GM18499 (cell line): ENCODE results near the gene BBS2.
"Not testable (repeated sequence)": the region's sequence is repeated elsewhere in the genome, so short reads cannot be mapped to it uniquely, and the experiment has no call there.

Experiments used
- ATAC-seq: cut with Tn5 transposase; IDR thresholded peaks from one replicate; pipeline ENCODE4 v1.9.1; 2021; ENCODE audit warnings: moderate number of reproducible peaks; ENCODE audit not compliant: insufficient read depth, unreplicated experiment

The BBS2 gene

DNA sequence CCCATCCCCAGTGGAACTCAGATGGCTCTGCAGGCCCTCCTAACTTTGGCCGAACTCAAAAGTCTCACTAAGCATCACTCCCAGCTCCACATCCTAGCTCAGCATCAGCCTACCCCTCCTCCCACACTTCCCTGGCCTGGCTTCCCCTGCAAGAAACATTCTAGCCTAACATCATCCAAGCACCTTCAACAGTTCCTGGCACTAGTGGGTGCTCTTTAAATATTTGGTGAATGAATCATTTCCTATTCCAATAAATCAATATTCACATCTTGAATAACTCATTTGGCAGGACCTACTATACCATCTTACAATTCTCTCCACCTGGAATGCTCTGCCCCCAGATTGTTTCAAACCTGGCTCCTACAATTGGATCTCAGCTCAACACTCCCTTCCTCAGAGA lies 11.0 kb upstream of the BBS2 start:
- no peak for ATAC-seq

DNA sequence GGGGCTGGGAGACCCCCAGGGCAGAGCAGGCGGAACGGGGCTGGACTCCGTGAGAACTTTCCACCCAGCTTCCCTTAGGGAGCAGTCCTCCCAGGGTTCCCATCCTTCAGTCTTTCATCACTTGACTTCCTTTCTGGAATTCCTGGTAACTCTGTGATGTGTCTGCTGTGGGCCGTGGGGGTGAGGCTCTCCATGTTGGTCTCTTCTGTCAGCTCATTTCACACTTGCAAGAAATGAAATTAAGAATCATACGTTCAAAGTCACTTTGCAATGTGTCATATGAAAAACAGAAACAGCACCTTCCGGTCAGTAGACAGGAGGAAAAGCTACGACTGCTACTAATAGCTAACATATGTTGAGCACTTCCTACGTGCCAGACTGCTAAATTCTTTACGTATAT lies 5.4 kb upstream of the BBS2 start:
- ATAC-seq, result no peak

DNA sequence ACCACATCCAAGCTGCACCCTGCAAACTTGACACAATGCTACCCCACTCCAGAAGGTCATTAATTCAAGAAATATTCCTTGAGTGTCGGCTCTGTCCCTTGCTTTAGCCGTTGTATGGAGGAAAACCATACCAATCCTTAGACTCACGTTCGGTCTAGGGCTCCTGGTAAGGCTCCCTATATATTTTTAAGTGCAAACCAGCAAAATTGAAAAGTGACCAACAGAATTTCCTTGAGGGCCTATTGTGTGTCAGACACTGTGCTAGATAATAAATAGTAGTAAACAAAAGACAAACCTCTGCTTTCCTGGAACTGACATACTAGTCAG lies 390 bp upstream of the BBS2 start:
- no peak for ATAC-seq

DNA sequence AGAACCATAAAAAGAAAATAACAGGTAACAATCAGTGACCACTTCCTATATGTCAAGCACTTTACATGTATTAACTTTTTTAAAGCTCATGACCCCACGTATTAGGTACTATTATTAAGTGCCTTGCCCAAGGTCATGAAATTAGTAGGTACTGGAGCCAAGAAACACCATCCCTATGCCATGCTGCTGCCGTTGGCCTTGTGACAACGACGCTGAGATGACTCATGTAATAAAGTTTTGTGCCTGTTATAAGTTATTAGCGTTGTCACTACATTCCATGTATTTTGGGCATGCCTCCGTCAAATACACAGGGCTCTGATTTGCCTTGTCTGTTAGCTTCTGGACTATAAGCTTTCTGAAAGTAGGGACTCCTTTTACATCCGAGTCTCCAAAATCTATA lies 1.4 kb downstream of the BBS2 start:
- no peak for ATAC-seq

DNA sequence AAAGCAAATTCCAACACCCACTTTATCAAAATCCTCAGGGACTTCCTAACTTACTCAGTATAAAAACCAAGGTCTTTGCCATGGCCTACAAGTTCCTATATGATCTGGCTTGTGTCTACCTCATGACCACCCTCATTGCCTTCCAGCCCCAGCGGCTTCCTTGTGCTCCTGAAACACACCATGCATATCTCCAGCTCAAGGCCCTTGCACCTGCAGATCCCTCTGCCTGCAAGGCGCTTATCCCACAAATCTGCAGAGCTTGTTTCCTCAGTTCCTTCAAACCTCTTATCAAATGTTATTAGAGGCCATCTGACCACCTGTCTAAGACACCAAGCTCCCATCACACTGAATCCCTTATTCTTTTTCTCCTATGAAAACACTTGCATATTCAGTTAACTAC lies 2.6 kb downstream of the BBS2 start:
- ATAC-seq, result no peak

DNA sequence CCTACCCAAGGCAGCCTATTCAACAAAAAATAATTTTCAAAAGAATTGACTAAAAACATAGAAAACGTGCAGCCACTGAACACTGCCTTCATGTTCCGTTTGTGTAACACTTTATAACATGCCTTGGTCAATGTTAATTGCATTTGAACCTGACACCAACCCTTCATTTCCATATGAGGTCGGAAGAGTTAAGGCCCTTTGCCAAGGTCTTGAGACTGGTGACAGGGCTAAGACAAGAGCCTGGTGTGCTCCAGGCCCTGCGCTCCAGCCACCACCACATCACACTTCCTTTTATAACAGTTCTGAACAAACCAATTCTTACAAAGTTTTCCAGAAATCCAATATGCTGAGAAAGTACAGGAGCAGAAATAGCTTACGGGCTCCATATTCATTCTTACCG lies 4.2 kb downstream of the BBS2 start:
- no peak for ATAC-seq

DNA sequence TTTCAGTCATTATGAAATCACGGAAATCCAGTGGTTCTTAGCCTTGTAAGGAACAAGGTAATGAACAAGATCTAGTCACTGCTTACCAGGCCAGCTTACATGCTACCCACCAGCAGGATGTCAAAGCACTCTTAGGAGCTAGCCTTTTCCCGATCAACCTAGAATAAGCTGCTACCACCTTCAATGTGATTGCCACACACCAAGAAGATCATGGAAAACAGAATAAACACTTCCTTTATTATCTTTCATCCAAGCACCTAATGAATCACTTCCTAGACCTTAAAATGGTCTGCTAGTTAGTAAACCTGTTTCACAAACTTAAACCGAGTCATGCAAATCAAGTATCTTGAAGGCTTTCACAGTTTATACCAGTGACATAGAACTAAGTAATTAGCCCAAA lies 5.0 kb downstream of the BBS2 start:
- ATAC-seq, result no peak

DNA sequence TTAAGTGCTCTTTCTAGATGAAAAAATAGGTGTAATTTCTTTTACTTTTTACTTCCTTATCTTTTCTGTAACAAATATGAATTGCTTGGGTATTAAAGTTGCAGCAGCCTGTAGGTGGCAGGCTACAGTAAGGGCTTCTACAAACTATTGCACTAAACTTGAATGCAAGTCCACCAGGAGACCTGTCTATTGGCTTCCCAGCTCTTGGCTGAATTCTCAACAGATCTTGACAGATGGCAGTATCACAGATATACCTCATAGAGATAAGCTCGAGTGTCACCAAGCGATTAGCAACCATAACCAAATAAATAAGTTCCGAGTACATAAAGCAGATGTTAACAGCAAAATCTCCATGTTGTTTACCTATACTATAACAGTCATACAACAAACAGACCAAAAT lies 5.9 kb downstream of the BBS2 start:
- no peak for ATAC-seq

DNA sequence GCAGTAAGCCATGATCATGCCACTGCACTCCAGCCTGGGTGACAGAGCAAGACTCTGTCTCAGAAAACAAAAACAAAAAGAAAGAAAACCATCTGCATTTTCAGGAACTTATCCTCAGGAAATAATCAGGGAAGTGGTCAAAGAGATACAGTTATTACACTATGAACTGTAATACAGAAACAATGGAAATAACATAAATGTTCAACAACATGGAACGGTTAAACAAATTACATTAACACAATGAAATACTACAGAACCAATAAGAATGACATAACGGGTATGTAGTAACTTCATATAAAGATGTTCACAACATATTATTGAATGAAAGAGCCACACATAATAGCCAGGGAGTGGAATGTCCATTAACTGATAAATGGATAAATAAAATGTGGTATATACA lies 6.7 kb downstream of the BBS2 start:
- no peak for ATAC-seq

DNA sequence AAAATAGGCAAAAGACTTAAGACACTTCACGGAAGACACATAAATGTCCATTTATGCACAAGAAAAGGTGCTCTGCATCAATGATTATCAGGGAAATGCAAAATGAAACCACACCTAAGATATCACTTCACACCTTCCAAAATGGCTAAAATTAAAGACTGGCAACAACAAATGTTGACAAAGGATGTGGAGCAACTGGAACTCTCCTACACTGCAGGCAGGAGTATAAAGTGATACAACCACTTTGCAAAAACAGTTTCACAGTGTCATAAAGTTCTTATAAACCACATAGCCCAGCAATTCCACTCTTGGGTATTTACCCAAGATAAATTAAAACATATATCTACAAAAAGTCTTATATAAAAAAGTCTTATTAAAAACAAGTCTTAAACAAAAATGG lies 7.8 kb downstream of the BBS2 start:
- ATAC-seq, result no peak

DNA sequence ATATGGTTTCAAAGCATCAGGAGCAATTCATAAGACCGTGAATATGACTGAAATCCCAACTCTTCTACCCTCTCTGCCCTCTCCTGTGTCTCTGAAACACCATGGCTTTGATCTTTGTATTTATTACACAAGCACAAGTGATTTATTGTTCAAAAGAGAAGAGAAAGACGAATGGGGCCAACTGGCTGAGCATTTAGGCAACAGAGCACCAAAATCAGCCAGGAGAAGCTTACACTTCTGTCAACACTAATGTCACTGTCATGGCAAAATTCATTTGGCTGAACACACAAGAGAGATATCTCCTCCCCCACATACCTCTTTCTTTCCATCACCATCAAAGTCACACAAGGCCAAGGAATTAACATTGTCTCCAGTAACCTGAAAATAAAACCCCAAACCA lies 9.3 kb downstream of the BBS2 start:
- ATAC-seq, result no peak

DNA sequence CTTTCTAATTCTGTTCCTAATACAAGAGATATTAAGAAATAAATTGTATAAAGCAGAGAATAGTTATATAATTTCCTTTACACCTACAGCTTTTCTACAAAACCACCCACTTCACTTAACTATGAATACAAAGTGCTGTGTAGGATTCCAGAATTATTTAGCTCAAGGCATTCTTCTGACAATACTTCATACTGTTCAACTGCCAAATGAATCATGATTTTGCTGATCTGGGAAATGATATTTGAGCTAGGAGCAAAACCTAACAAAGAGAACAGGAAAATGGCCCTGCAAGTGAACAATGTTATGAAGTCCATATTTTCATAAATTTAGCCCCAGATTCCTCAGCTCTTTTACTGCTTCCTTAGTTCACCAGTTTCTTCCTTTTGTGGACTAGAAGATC lies 12.9 kb downstream of the BBS2 start:
- no peak for ATAC-seq

DNA sequence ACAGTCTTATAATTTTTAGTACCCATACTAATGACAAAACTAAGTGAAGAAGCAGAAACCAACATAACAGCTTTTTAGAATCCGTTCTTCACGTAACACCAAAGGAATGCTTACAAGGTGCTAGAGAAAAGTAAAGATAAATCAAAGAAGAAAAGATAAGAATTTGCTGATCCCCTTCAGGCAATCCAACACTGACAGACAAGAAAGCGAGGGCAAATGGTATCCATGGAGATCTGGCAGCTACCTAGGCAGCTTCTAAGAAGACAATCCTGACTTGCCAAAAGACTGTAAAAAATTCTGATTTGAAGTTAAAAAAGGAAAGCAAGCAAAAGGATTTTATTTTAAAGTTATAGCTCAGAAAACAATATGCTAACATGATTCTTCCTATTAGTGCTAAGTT lies 14.6 kb downstream of the BBS2 start:
- no peak for ATAC-seq

DNA sequence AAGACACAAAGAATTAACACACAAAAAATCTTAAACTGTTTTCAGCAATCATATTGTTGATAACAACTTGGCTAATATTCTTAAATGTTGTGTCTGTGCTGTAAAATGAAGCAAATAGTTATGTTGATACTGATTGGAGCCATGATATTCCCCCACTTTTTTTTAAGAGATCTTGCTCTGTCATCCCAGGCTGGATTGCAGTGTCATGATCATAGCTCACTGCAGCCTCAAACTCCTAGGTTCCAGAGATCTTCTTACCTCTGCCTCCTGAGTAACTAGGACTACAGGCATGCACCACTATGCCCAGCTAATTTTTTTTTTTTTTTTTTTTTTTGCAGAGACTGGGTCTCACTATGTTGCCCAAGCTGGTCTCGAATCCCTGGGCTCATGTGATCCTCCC lies 26.0 kb downstream of the BBS2 start:
- no peak for ATAC-seq

DNA sequence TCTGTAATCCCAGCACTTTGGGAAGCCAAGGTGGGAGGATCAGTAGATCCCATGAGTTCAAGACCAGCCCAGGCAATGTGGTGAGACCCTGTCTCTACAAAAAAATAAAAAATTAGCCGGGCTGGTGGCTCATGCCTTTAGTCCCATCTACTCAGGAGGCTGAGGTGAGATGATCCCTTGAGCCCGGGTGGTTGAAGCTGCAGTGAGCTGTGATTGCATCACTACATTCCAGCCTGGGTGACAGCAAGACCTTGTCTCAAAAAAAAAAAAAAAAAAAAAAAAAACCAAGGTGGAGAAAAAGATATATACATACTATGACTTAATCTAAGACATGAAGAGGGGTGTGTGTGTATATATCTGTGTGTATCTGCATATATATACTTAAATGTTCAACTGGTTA lies 26.7 kb downstream of the BBS2 start:
- no peak for ATAC-seq

DNA sequence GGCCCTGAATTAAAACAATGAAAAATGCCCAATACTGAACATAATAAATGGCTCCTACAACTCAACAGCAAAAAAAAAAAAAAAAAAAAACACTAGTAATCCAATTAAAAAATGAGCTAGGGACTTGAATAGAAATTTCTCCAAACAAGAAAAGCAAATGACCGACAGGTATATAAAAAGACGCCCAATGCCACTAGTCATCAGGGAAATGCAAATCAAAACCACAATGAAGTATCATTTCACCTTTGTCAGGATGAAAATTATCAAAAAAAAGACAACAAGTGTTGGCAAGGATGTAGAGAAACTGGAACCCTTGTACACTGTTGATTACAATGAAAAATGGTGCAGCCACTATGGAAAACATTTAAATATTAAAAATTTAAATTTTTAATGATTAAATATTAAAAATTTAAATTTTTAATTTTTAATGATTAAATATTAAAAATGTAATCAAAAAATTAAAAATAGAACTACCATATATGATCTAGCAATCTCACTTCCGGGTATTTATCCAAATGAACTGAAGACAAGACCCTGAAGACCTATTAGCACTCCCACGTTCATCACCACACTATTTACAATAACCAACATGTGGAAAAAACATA lies 28.1 kb downstream of the BBS2 start:
- ATAC-seq, result no peak

DNA sequence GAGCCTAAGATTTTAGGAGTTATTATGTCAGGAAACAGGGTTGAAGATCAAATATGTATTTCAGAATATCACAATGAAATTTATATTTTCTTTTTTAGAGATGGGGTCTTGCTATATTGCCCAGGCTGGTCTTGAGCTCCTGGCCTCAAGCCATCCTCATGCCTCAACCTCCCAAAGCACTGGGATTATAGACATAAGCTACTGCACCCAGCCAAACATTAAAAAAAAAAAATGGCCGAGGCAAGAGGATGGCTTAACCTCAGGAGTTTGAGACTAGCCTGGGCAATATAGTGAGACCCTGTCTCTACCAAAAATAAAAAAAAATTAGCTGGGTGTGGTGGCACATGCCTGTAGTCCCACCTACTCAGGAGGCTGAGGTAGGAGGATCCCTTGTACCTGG lies 31.0 kb downstream of the BBS2 start:
- not testable (repeated sequence) for ATAC-seq

DNA sequence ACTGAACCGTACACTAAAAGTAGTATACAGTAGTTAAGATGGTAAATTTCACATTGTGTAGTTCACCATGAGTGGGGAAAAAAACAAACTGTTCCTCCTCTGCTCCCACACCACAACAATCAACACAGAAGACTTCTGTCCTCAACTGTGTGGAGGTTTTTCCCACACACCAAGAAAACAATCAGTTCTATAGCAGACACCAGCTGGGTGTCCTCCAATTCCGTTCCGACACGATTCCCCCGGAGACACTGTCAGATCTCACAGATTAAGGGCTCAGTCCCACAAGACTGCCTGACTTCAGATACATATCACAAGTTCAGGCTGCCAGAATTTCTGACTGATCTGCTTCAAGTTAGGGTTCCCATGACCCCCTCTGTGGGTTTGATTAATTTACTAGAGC lies 31.8 kb downstream of the BBS2 start:
- no peak for ATAC-seq

DNA sequence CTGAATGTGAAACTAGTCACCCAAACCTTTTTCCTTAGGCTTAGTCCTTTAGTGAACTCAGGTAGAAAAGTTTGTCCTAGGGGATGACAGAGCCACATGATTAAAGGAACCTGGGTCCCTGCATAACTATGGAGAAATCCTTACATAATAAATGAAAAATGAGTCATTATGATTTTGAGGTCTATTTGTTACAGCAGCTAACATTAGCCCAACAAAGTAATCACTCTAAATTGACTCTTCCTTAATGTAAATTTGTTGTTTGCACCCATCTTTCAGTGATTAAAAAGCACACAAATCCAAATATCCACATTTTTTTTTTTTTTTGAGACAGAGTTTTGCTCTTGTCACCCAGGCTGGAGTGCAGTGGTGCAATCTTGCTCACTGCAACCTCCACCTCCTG lies 36.4 kb downstream of the BBS2 start:
- ATAC-seq, result no peak

DNA sequence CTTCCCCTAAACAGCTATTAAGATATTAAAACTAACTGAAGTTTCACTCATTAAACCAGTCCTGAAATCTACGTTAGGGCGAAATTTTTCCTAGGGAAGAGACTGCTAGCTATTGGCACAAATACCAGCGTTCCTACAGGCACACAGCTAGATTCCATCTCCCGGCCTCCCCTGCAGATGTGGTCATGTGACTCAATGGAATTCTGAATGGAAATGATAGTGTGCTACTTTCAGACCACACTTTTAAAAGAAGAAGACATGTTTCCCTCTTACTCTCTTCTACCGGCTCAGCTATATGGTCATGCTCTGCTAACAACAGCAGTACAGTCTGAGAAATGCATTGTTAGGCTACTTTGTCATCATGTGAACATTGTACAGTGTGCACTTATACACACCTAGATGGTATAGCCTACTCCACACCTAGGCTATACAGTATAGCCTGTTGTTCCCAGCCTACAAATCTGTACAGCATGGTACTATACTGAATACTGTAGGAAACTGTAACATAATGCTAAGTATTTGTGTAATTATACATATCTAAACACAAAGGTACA lies 37.1 kb downstream of the BBS2 start:
- ATAC-seq, result no peak

DNA sequence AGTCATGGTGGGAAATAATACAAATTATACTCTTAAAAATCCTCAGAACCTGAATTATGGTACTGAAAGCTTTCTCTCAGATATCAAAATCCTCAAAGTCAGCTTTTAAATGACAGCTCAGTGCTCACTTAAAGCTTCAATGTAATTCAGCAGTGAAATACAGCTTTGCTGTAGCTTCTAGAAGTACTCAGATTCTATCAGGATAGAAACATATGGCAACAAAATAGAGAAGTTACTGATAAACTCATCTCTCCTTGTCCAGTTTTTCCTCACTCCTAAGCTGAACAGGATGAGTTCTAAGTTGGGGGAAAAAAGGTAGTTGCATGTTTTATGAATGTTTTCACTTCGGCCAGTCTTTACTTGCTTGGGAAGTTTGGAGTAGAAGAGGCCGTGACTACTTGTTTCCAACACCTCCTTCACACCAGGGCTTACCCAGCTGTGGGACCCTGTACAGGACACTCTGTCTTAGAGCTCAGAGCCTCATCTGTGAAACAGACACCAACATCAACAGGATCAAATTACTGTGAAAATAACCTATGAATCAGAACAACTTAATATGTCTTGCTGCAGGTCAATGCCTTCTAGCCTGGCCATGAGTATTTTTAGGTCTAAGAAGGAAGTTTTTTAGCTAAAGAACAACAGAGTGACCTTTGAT lies 38.2 kb downstream of the BBS2 start:
- no peak for ATAC-seq

DNA sequence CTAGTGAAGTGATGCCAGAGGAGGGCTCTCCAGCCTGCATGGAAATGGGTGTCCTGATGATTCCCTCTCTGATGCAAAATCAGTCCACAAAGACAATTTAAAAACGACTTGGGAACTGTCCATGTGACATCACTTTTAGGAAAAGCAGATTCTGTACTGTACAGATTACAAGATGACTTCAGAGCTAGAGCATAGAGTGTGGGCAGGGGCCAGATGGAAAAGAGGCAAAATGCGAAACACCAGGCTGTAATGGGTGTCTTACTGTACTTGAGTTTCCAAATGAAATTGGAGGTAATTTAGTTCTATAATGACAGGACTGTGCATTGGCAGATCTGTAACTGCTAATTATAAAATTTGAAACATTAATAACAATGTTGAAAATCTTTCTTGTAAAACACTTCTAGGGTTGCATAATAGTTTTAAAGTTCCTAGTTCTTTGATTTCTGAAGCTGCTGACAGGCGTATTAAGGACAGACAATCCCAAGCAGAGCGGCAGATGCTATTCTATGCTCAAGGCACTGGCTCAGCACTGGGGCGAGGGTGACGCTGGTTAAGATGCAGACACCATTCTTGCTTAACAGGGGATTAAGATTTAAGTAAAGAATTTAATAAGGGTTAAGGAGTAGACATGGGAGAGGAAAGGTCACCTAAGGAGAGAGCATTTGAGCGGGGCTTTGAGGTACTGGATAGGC lies 38.9 kb downstream of the BBS2 start:
- no peak for ATAC-seq
